Ovary (tissue), 3 donors: Measurements from ENCODE around the gene RGS1.

Source experiments
- CTCF ChIP-seq, 3 donors: fragments of 450-650 bp in 2 of 3; fragments of 200-600 bp in 1 of 3; IDR thresholded peaks; one replicate each; pipeline versions ENCODE4 v1.5.1 to v1.8.0; 2016 to 2022; ENCODE audit warnings: antibody characterized with exemption in 3 of 3, mild to moderate bottlenecking in 1 of 3
- EP300 ChIP-seq: sonication (generic); formaldehyde crosslinking; IDR thresholded peaks from one replicate; pipeline ENCODE4 v1.6.1; 2017; ENCODE audit warnings: antibody characterized with exemption
- POLR2A ChIP-seq: fragments of 450-650 bp; IDR thresholded peaks from one replicate; pipeline ENCODE4 v1.6.1; 2017; ENCODE audit warnings: antibody characterized with exemption, mild to moderate bottlenecking, moderate library complexity
- donor health status: DM: no; HTN: no; CAD: no.

- no peak for TF ChIP-seq CTCF (IDR thresholded peaks at IDR 0.05)
- TF ChIP-seq POLR2A, result no peak
- TF ChIP-seq EP300, result no peak
Observed at GRCh38 chr1:192584866-192585265, 9.3 kb downstream of the RGS1 start.
